ENCODE results near the gene TSHZ2. TPM values are rescaled to one million over a fixed set of nuclear protein-coding genes. Genes with fewer than 3 reads are reported as not detected.

Gene TSHZ2
- total and polyA plus RNA-seq, 9 of the 15 experiments (the other 6 are each of a cell fraction or from before 2014, with no cell fraction given): 0.03 to 0.20 (median 0.05) TPM; not detected in 4

- H3K9ac ChIP-seq (ENCODE audit: insufficient read depth in 1 of 2, low read depth in 2 of 2, low read length in 2 of 2): no peak overlapping the region
- peak; percentile 29 to 64 (median 40) for DNase-seq (ENCODE audit: extremely low read depth in 1 of 4, low spot score in 3 of 4)
- intact Hi-C loops (cut with micrococcal nuclease) (no loop called here), in situ Hi-C loops (cut with MboI) (no loop called here)
- H3K4me1 ChIP-seq (replicated peaks in 1 of 2; ENCODE audit: control insufficient read depth in 2 of 2, insufficient read depth in 2 of 2, low read length in 2 of 2): peaks cover 0 to 22% of the 10 kb centered on the region in 2 experiments; a peak in 2 of 5 replicates
- no TSS peak for BruUV-seq (replicated peaks)
- POLR2A ChIA-PET: no interaction called here
- H3K27me3 ChIP-seq (ENCODE audit: control insufficient read depth in 2 of 2, insufficient read depth in 2 of 2, low read length in 2 of 2): peaks cover 0 to 2% of the 10 kb centered on the region in 2 experiments; a peak in 1 of 5 replicates
- WGBS (ENCODE audit: insufficient coverage, low coverage, missing lambda C conversion rate): 15% methylated on average over 3 of the region's 3 CpGs
- H3K9me1 ChIP-seq (ENCODE audit: control insufficient read depth, insufficient read depth, low read length): no peaks in the 10 kb centered on the region
- peak; percentile 88 for ATAC-seq
- H3K36me3 ChIP-seq (ENCODE audit: control insufficient read depth, insufficient read depth, low read length): no peaks in the 10 kb centered on the region
- no peak overlapping the region for H3K27ac ChIP-seq (ENCODE audit: extremely low read depth, low read depth, low read length)
- H3K4me2 ChIP-seq (ENCODE audit: insufficient read depth, low read length): no peak overlapping the region
- H3K79me2 ChIP-seq (ENCODE audit: control insufficient read depth, insufficient read depth, low read length): no peaks in the 10 kb centered on the region
- no peak for FAIRE-seq
- no peaks in the 10 kb centered on the region for H3K9me3 ChIP-seq (replicated peaks; ENCODE audit: control insufficient read depth, insufficient read depth, low read depth, low read length)
- CTCF ChIA-PET (ENCODE audit: low intra/inter-chr PET ratio): no interaction called here
- no peak overlapping the region for H3K4me3 ChIP-seq
- H2AFZ ChIP-seq (ENCODE audit: low read depth, low read length): no peak overlapping the region
- H4K20me1 ChIP-seq (replicated peaks; ENCODE audit: control insufficient read depth, insufficient read depth, low read length): no peaks in the 10 kb centered on the region
- no peak for TF ChIP-seq TSC22D4 (tag; IDR thresholded peaks at IDR 0.05)
- no peak for TF ChIP-seq ZSCAN32 (CRISPR knock-in tag; IDR thresholded peaks at IDR 0.05)
- 0 out of 2 replicates have a peak, but pooled peaks have one; percentile 43 for TF ChIP-seq SMARCA4 (IDR thresholded peaks at IDR 0.05)
- TF ChIP-seq ZNF707 (CRISPR knock-in tag; conservative IDR thresholded peaks at IDR 0.05): no peak
- no peak for TF ChIP-seq ZBTB49 (CRISPR knock-in tag; IDR thresholded peaks at IDR 0.05; ENCODE audit: borderline replicate concordance)
- TF ChIP-seq ZNF384 (IDR thresholded peaks at IDR 0.05; ENCODE audit: low read depth, low read length): no peak
- TF ChIP-seq CGGBP1 (CRISPR knock-in tag; IDR thresholded peaks at IDR 0.05): no peak
- TF ChIP-seq FOXO4 (CRISPR knock-in tag; IDR thresholded peaks at IDR 0.05): no peak
- TF ChIP-seq ETV6 (IDR thresholded peaks at IDR 0.05; ENCODE audit: borderline replicate concordance in 1 of 2, low read depth in 2 of 2, low read length in 1 of 2): no peak
- no peak for TF ChIP-seq ETV6 (CRISPR knock-in tag; IDR thresholded peaks at IDR 0.05; ENCODE audit: borderline replicate concordance)
- TF ChIP-seq TBP (optimal IDR thresholded peaks at IDR 0.05; ENCODE audit: low read depth, low read length): no peak
- TF ChIP-seq SMC3 (conservative IDR thresholded peaks at IDR 0.05; ENCODE audit: insufficient read depth, low read depth, low read length): 0 out of 2 replicates have a peak, but pooled peaks have one; percentile 15
- no peak for TF ChIP-seq FOXA1 (IDR thresholded peaks at IDR 0.05; ENCODE audit: borderline replicate concordance)
- TF ChIP-seq DDX20 (tag; IDR thresholded peaks at IDR 0.05; ENCODE audit: low read depth): no peak
- peak; percentile 63 to 70 (median 68) for TF ChIP-seq CTCF (IDR thresholded peaks at IDR 0.05 in 2 of 3, conservative IDR thresholded peaks at IDR 0.05 in 1 of 3; ENCODE audit: insufficient read depth in 2 of 3, low read depth in 1 of 3, low read length in 3 of 3)
Observed at GRCh38 chr20:53291548-53291947, 319.4 kb downstream of the TSHZ2 start.
